ENCODE results near the gene ASH1L.

GRCh38 chr1:155313261-155313660 is 249.3 kb downstream of the ASH1L start:
- no peak for TF ChIP-seq CTCF (IDR thresholded peaks at IDR 0.05)
- TF ChIP-seq POLR2A (IDR thresholded peaks at IDR 0.05): no peak
- TF ChIP-seq POLR2AphosphoS5 (IDR thresholded peaks at IDR 0.05): no peak
